HG03159 (cell line): ENCODE results near the gene HTT.

ENCODE experiments used
- ATAC-seq: cut with Tn5 transposase; IDR thresholded peaks from one replicate; pipeline ENCODE4 v1.9.1; 2021; ENCODE audit warnings: mild to moderate bottlenecking, moderate library complexity; ENCODE audit not compliant: unreplicated experiment

HTT gene

DNA sequence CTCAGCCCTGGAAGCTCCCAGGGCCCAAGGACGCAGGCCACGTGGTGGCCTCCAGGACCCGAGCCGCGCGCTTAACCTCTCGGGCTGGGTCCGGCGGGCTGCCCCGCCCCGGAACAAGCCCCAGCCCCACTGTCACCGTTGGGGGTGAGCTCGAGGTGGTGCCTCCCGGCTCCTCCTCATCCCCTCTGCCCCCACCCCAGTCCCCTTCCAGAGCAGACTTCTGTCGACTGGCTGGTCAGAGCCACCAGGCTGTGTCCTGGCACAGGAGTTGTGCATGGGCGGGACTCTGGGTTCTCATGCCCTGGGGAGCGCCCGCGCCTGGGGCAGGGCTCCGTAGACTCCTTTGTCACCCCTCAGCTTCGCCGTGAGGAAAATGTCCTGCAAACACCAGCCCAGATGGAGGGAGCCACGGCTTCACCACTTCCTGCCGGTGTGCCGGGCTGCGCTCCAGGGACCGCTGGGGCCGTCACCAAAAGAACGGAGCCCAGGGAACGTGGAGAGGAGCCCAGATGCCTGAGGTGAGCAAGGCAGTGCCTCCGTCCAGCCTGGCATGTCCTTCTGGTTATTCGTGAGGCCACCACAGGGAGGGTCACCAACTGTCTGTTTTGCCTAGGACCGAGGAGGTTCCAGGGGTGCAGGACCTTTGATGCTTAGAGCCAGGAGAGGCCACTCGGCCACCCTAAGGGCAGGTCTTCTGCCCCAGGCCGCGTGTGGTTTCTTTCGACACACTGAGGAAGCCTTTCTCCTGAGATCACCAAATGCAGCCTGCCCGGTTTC, 211.3 kb downstream of the HTT start:
- peak; percentile 91 for ATAC-seq

DNA sequence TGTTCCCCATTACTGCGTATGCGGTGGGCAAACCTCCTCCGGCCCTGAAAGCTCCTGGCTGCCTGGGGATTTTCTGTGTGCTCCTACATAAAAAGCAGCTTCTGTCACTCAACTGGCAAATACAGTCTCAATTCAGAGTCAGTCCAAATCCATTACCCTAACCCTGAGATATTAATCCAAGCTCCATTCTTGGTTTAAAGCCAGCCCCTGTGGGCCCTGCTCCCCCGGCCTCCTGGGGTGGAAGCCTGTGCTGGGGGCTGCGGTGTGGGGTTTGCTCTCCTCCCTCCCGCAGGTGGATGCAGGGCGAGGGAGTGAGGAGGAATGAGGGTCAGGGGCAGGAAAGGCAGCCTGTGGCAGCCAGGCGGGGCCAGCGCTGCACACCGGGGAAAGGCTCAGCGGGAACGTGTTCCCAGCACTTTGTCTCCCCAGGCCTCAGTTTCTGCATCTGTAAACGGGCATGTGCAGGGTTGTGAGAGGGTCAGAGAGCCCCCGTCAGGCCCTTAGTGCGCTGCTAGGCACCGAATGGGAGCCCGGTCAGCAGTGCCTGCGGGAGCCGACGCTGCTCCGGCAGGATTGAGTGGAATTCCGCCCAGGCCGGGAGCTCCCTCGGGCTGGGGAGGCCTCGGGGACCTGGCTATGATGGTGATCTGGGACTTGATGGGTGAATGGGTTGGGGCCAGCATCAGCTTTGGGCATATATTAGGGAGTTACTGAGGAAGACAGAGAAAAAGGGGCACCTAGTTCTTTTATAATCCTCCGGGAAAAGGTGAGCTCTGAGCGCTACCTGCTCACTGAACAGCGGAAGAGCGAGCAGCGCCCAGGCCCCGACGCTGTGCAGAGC, 212.1 kb downstream of the HTT start:
- ATAC-seq = no peak

DNA sequence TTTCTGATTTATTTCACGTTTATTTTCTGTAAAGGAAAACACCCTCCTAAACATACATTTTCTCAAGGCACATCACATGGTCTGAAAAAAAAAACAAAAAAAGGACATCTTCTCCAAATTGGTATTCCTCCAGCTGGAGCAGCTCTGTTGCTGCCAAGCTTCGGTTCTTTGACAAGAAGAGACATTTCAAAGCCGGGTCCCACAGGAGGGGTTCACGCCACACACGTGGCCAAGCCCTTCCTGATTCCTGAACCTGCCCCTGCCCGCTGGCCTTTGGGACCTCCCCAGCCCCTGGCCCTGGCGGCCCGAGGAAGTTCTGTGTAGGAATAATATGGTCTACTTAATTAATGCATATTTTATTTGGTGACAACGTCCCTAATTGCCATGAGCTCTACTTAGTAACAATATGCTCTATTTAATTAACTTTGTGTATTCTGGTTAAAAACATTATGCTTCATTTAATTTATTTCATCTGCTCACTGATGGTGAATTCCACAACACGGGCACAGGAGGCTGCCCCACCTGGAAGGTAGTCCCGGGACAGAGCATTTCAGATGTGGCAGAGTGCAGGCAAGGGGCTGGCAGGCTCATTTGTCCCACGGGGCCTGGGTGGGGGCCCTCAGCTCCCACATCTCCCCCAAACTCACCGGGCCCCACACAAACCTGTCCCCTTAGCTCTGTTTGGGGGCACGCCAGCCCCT, 212.9 kb downstream of the HTT start:
- ATAC-seq = no peak

DNA sequence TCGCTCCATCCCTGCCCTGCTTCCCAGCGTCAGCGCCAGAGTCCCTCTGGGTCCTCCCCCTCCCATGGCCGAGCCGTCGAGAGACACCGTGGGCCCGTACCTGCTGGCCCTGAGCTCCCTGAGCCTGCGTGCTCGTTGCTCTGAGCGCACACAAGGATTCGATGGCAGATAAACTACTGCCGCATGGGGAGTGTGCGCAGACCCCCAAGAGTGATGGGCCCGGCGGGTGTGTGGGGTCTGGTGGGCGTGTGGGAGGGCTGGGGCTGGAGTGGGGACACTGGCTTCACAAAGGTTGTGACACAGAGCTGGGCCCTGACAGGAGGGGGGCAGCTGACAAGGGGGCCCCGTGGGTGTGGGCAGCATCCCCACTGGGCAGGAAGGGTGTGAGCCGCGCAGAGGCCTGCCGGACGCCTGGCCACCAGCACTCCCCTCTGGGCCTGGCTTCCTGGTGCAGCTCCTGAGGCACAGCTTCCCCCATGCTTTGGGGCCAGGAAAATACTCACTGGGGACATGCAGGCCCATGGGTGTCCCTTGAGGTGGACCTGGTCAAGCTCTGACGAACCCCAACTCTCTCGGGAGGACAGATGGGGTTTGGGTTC, 213.6 kb downstream of the HTT start:
- ATAC-seq = no peak

DNA sequence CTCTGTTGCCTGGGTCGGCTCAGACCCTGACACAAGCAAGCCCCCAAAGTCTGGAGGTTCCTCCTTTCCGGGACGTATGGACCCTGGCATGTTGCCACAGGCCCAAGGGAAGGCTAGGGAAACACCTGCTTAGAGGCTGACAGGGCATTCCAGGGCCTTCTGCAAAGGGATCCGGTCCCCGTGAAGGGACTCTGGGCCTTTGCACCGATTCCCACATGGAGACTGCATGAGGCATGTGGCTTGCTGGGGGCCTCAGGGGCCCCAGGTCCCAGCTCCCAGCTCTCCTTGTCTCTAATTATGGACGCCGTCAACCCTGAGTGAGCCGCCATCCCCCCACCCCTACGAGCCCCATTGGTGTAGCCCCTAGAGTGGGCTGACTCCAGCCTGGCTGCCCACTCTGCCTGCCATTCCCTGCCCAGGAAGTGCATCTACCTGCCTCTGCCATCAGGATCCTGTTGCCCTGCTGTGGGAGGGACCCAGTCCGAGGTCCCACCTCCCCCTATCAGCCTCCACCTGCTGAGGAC, 214.2 kb downstream of the HTT start:
- ATAC-seq = no peak

DNA sequence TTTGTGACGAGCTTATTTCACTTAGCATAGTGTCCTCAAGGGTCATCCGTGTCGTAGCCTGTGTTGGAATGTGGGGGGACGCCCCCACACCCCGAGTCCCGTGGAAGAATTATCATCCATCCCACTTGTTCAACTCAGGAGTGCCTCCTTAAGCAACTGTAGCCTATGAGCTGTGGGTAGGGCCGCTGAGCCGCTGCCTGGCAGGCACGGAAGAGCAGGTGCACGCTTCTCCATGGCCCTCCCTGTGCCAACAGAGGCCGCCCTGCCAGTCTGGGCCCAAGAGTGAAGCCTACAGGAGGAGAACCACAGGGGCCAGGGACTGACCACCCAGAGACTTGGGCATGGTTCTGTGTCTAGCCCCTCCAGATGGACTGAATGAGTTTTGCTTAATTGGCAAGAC, 216.0 kb downstream of the HTT start:
- no peak for ATAC-seq

DNA sequence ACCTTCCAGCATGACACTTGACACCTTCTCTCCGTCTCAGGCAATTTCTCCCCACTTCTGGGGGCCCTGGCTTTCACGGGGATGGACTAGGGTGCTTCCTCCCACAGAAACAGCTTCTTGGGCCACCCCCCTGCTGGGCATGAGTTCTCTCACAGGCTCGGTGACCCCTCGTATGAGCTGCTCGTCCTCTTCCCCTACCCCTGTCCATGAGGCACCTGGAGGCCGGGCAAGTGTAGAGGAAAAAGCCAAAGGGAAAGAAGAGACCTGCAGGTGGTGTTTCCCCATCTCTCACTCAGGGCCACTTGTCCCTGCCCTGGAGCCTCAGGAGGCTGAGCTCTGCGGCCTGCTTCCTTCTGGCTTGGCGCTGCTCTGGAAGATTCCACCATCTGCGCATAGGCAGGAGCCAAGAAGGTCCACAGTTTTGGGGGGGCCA, 216.4 kb downstream of the HTT start:
- ATAC-seq = no peak

DNA sequence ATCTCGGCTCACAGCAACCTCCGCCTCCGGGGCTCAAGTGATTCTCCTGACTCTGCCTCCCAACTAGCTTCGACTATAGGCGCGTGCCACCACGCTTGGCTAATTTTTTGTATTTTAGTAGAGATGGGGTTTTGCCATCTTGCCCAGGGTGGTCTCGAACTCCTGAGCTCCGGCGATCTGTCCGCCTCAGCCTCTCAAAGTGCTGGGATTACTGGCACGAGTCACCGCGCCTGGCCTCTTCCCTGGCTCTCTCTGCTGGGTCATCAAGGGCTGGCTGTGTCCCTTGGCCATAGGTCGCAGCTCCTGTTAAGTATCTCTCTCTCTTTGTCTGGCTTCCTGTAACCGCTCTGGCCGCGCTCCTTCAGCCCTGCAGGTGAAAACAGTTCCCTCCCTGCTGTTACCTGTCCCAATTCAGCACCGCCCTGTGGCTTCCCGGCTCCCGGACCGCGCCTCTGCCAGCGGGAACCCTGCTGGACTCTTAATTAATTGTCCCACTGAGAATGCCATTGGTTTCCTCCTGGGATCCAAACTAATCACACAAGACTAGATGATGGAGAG, 217.0 kb downstream of the HTT start:
- no peak for ATAC-seq

DNA sequence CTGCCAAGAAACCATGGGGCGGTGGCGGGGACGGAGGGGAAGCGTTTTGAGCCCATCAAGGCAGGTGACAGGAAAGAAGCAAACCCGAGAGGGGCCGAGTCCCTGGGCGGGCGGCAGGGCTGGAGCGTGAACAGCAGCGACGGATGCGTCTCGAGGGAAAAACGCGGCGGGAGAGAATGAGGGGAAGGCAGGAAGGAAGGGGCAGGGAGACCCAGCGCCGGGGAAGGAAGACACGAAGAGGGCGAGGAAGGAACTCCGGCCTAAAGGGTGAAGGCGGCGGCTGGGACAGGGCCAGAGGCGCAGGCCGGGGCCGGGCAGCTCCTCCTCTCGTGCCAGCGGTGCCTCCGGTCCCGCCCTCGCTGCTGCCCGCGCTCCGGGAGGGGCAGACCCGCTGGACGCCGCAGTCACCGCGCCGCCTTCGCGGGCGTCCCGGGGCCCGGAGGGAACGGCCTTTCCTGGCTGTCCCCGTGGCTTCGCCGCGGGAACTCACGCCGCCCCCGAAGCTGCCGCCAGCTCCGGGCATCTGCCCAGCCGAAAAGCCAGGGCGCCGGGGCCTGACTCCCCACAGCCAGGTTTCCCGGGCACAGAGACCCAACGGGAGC, 217.6 kb downstream of the HTT start:
- peak; percentile 34 for ATAC-seq

DNA sequence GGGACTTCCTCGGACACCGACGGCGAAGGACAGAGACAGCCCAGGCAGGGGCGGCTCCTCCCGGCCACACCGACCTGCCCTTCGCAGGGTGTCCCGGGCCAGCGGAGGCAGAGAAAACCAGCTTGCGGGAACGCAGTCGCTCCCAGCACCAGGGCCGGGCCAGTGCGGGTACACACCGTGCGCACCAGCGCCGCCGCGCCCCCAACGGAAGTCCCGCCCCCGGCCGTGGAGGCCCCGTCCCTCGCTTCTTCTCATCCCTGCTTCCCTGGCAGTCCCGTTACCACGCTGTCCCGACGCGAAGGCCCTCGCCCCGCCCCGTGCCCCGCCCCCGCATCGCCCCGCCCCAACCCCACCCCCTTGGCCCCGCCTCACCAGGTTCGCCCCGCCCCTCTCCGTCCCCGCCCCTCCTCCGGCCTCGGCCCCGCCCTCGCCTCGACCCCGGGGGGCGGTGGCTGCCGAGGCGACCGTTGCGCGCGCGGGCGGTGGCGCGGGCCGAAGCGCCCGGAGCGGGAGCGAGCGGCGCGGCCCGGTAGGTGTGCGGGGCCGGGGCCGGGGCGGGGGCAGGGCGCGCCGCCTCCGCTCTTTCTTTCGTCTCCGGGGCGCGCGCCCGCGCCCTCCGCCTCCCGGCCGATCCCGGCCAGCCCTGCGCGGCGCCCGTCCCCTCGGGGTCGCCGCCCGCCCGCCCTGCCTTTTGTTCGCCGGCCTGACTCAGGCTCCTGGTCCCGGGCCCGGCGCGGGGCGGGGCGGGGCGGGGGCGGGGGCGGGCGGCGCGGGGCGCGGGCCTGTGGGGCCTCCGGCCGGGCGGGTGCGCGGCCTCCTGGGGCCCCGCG, 218.3 kb downstream of the HTT start, which contains the start of gene RGS12:
Gene RGS12 (plus strand): TSS at position 451 of the 830 bp plus-strand sequence. CDS start 23,150 bp downstream, outside the sequence.
- ATAC-seq = peak; percentile 52
